ENCODE results near the gene TMEM33.

TMEM33 gene

GRCh38 chr4:41939016-41939626 lies 3.9 kb downstream of the TMEM33 start:
- no peak for DNase-seq (ENCODE audit: low spot score)

GRCh38 chr4:41940834-41941233 lies 5.6 kb downstream of the TMEM33 start:
- no peak for DNase-seq (ENCODE audit: low spot score)

GRCh38 chr4:41943506-41943905 lies 8.3 kb downstream of the TMEM33 start:
- no peak for DNase-seq (ENCODE audit: low spot score)

- DNase-seq (ENCODE audit: low spot score): no peak
These were observed 8.9 kb downstream of the TMEM33 start for GRCh38 chr4:41944089-41944488.

GRCh38 chr4:41949531-41949930 lies 14.3 kb downstream of the TMEM33 start:
- DNase-seq (ENCODE audit: low spot score): no peak

GRCh38 chr4:41957634-41958033 lies 22.4 kb downstream of the TMEM33 start:
- DNase-seq (ENCODE audit: low spot score): no peak

GRCh38 chr4:41963105-41963504 lies 27.9 kb downstream of the TMEM33 start:
- no peak for DNase-seq (ENCODE audit: low spot score)

- DNase-seq (ENCODE audit: low spot score): no peak
These were observed 29.2 kb downstream of the TMEM33 start for GRCh38 chr4:41964401-41964800.

GRCh38 chr4:41967392-41967791 lies 32.2 kb downstream of the TMEM33 start:
- DNase-seq (ENCODE audit: low spot score): no peak

- DNase-seq (ENCODE audit: low spot score): no peak
These were observed 34.4 kb downstream of the TMEM33 start for GRCh38 chr4:41969671-41970070.

GRCh38 chr4:41975341-41975740 lies 40.1 kb downstream of the TMEM33 start:
- DNase-seq (ENCODE audit: low spot score): no peak

- DNase-seq (ENCODE audit: low spot score): no peak
These were observed 41.7 kb downstream of the TMEM33 start for GRCh38 chr4:41976775-41977516.

- peak; percentile 17 for DNase-seq (ENCODE audit: low spot score)
These were observed 42.5 kb downstream of the TMEM33 start for GRCh38 chr4:41977709-41978108.

GRCh38 chr4:41981456-41981855 lies 46.2 kb downstream of the TMEM33 start, which contains the start of gene DCAF4L1:
DCAF4L1 (plus strand) TSS chr4:41981756; CDS start chr4:41981793, 37 bp downstream.
- no peak for DNase-seq (ENCODE audit: low spot score)

GRCh38 chr4:41982716-41983115 lies 47.5 kb downstream of the TMEM33 start:
- no peak for DNase-seq (ENCODE audit: low spot score)

- no peak for DNase-seq (ENCODE audit: low spot score)
These were observed 49.9 kb downstream of the TMEM33 start for GRCh38 chr4:41985151-41985550.

- DNase-seq (ENCODE audit: low spot score): no peak
These were observed 54.8 kb downstream of the TMEM33 start for GRCh38 chr4:41989994-41990364.

GRCh38 chr4:41990365-41991111 lies 55.3 kb downstream of the TMEM33 start, which contains the start of gene SLC30A9:
SLC30A9 (plus strand) TSS chr4:41990530; CDS start chr4:41990652, 122 bp downstream.
- DNase-seq (ENCODE audit: low spot score): peak; percentile 96

- DNase-seq (ENCODE audit: low spot score): no peak
These were observed 56.9 kb downstream of the TMEM33 start for GRCh38 chr4:41991916-41992767.

GRCh38 chr4:41992967-41993857 lies 58.0 kb downstream of the TMEM33 start:
- DNase-seq (ENCODE audit: low spot score): no peak

- no peak for DNase-seq (ENCODE audit: low spot score)
These were observed 59.3 kb downstream of the TMEM33 start for GRCh38 chr4:41994461-41994985.
